ENCODE results near the gene TMOD1.

Gene TMOD1

GRCh38 chr9:97519441-97519970 is 18.0 kb downstream of the TMOD1 start:
- Mint-ChIP-seq H3K27me3 (peaks cover 36% of the 10 kb centered on the region), H3K9me3 (no peaks in the 10 kb centered on the region), H3K4me3 (no peak overlapping the region), H3K36me3 (ENCODE audit: low read depth) (no peaks in the 10 kb centered on the region), H3K4me1 (ENCODE audit: low read depth) (no peaks in the 10 kb centered on the region), H3K27ac (no peak overlapping the region)

DNA sequence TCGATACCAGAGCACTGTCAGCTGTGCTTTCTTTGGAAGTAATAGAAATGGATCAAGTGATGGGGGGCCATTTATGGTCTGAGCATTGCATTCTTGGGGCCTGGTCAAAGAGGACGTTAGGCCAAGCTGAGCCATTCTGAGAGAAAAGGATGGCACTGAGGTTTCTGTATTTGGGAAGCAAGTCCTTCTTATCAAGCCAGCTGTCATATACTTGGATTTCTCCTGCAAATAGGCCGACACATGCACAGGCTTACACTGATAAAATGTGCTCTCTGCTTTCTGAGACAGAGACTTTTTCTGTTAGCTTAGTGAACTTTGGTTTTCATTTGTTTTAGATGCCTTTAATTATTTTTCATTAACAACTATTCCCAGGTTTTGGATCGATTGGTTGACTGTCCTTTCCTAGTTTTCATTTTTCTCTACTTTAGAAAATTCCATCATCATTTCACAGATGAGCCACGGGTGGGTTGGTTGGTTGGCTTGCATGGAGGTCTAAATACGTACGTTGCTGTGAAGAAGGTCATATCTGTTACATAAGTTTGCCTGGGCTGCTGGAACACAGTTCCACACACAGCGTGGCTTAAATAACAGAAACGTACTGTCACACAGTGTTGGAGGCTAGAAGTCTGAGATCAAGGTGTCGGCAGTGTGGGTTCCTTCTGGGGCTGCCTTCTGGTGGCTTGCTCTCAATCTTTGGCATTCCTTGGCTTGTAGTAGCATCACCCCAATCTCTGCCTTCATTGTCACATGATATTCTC is 20.3 kb downstream of the TMOD1 start:
- Mint-ChIP-seq H3K36me3 (ENCODE audit: low read depth) (no peaks in the 10 kb centered on the region), H3K4me3 (no peak overlapping the region), H3K27me3 (peaks cover 30% of the 10 kb centered on the region), H3K4me1 (ENCODE audit: low read depth) (no peaks in the 10 kb centered on the region), H3K27ac (no peak overlapping the region), H3K9me3 (no peaks in the 10 kb centered on the region)

DNA sequence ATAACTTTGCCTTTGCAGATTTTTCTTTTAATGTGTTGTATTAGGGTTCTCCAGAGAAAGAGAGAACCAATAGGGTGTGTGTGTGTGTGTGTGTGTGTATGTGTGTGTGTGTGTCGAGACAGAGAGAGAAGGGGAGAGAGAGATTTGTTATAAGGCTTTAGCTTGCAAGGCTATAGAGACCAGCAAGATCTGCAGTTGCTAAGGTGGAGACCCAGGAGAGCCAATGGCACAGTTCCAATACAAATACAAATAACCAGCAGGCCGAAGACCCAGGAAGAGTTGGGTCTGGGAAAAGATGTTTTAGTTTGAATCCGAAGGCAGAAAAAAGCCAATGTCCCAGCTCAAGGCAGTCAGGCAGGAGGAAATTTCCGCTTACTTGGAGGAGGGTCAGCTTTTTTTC is 23.0 kb downstream of the TMOD1 start:
- no peaks in the 10 kb centered on the region for H3K4me1 Mint-ChIP-seq (ENCODE audit: low read depth)
- no peak overlapping the region for H3K4me3 Mint-ChIP-seq

GRCh38 chr9:97525451-97525850 is 24.0 kb downstream of the TMOD1 start:
- Mint-ChIP-seq H3K4me3 (no peak overlapping the region), H3K4me1 (ENCODE audit: low read depth) (no peaks in the 10 kb centered on the region), H3K27ac (no peak overlapping the region), H3K9me3 (no peaks in the 10 kb centered on the region), H3K36me3 (ENCODE audit: low read depth) (no peaks in the 10 kb centered on the region), H3K27me3 (peaks cover under 1% of the 10 kb centered on the region)

More for the DNA sequence above, 23.0 kb downstream of the TMOD1 start:
- peaks cover 8% of the 10 kb centered on the region for H3K27me3 Mint-ChIP-seq
- H3K36me3 Mint-ChIP-seq (ENCODE audit: low read depth), result no peaks in the 10 kb centered on the region
- no peaks in the 10 kb centered on the region for H3K9me3 Mint-ChIP-seq
- H3K27ac Mint-ChIP-seq, result no peak overlapping the region

DNA sequence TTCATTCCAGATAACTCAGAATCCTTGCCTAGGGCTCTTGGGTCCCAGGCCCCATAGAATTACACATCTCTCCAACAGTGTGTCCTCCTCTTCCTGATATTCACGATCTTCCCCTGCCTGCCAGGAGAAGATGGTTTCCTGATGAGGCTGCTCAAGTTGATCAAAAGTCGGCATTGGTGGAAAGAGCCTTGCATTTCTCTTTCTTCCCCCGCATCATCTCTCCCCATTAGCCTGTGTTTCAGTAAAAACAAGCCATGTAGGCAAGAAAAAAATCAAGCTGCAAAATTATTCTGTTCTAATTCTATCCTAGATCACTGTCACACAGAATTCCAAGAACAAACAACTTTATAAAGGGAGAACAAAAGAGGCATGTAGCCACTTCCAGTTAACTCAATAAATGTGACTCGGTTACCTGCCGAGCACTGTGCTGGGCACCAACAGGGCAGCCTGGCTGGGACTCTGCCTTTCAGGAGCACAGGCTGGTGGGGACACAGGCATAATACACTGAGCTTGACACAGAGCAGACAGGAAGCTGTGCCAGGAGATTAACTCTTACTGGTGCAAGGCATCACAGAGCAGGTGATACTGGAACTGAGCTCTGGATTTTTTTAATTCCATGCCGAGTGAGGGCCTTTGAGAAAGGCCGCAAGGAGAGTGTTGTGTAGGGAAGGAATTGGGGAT is 25.6 kb downstream of the TMOD1 start:
- H3K4me1 Mint-ChIP-seq (ENCODE audit: low read depth), result no peaks in the 10 kb centered on the region
- H3K36me3 Mint-ChIP-seq (ENCODE audit: low read depth), result no peaks in the 10 kb centered on the region
- H3K4me3 Mint-ChIP-seq, result no peak overlapping the region
- no peak overlapping the region for H3K27ac Mint-ChIP-seq
- no peaks in the 10 kb centered on the region for H3K27me3 Mint-ChIP-seq
- no peaks in the 10 kb centered on the region for H3K9me3 Mint-ChIP-seq

GRCh38 chr9:97527626-97528528 is 26.4 kb downstream of the TMOD1 start:
- Mint-ChIP-seq H3K36me3 (ENCODE audit: low read depth) (no peaks in the 10 kb centered on the region), H3K4me1 (ENCODE audit: low read depth) (no peaks in the 10 kb centered on the region), H3K27me3 (no peaks in the 10 kb centered on the region), H3K27ac (no peak overlapping the region), H3K4me3 (no peak overlapping the region), H3K9me3 (no peaks in the 10 kb centered on the region)

GRCh38 chr9:97528529-97529230 is 27.2 kb downstream of the TMOD1 start:
- Mint-ChIP-seq H3K4me3 (no peak overlapping the region), H3K36me3 (ENCODE audit: low read depth) (no peaks in the 10 kb centered on the region), H3K27me3 (no peaks in the 10 kb centered on the region), H3K9me3 (no peaks in the 10 kb centered on the region), H3K4me1 (ENCODE audit: low read depth) (no peaks in the 10 kb centered on the region), H3K27ac (no peak overlapping the region)

DNA sequence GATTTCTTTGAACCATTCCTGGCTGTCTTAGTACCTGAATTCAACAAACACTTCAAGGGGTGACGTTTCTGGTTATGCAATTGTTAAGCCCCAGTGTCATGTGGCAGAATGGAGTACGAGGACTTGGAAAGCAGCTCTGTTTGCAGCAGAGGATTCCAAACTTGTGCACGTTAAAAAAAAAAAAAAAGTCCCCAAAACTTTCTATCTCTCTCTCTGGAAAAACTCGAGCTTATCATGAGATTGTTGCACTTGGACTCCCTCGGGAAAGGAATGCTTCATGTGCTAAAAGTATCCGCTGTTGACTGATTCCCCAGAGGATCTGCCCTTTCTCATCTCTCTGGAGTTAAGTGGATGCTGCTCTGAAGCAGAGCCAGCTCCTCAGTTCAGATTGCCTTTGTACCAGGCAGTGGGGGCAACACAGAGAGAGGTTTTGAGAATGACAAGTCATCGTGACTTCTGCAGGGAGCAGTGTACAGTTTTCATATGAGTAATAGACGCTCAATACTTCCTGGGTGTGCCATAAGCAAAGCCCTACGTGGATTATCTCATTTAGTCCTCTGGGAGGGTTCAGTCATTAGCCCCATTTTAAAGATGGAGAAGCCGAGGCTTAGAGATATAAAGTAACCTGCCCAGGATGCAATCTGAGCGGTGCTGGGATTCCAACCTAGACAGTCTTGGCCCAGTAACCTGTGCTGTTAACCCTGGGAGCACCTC is 28.1 kb downstream of the TMOD1 start:
- no peak overlapping the region for H3K4me3 Mint-ChIP-seq
- H3K27ac Mint-ChIP-seq, result no peak overlapping the region
- H3K9me3 Mint-ChIP-seq, result no peaks in the 10 kb centered on the region
- no peaks in the 10 kb centered on the region for H3K27me3 Mint-ChIP-seq
- no peaks in the 10 kb centered on the region for H3K36me3 Mint-ChIP-seq (ENCODE audit: low read depth)
- no peaks in the 10 kb centered on the region for H3K4me1 Mint-ChIP-seq (ENCODE audit: low read depth)

- no peaks in the 10 kb centered on the region for H3K36me3 Mint-ChIP-seq (ENCODE audit: low read depth)
- H3K4me1 Mint-ChIP-seq (ENCODE audit: low read depth), result no peaks in the 10 kb centered on the region
- no peak overlapping the region for H3K4me3 Mint-ChIP-seq
- H3K9me3 Mint-ChIP-seq, result no peaks in the 10 kb centered on the region
- H3K27me3 Mint-ChIP-seq, result no peaks in the 10 kb centered on the region
- H3K27ac Mint-ChIP-seq, result no peak overlapping the region
Observed at GRCh38 chr9:97531888-97532376, 30.5 kb downstream of the TMOD1 start.

- H3K27me3 Mint-ChIP-seq, result no peaks in the 10 kb centered on the region
Observed at GRCh38 chr9:97534185-97534584, 32.7 kb downstream of the TMOD1 start.

DNA sequence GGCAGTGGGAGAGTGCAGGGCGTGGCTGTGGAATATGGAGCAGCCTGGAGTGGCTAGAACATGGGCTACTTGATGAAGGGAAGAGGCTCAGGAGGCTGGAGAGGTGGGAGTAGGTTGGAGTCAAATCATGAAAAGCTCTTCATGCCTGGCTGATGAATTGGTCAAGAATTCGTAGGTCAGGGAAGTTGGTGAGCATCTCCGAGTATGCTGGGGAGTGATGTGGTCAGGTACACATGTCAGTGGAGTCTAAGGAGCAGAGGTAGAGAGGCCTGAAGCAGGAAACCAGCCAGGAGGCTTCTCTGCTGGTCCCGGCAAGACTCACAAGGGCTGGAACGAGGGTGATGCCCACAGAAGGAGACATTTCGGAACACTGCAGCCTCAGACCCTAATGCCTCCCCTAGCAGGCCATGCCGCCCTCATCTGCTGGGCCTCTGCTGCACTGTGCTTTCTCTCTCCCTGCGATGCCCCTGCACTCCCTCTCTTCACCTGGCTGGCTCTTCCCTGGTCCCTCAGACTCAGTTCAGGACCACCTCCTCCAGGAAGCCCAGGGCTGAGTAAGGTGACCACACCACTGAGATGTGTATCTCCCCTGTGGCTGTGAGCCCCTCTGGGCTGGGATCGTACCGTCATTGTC is 33.6 kb downstream of the TMOD1 start:
- H3K36me3 Mint-ChIP-seq (ENCODE audit: low read depth), result no peaks in the 10 kb centered on the region
- no peaks in the 10 kb centered on the region for H3K4me1 Mint-ChIP-seq (ENCODE audit: low read depth)
- H3K4me3 Mint-ChIP-seq, result no peak overlapping the region
- no peaks in the 10 kb centered on the region for H3K9me3 Mint-ChIP-seq
- no peaks in the 10 kb centered on the region for H3K27me3 Mint-ChIP-seq
- no peak overlapping the region for H3K27ac Mint-ChIP-seq

More at GRCh38 chr9:97534185-97534584, 32.7 kb downstream of the TMOD1 start:
- Mint-ChIP-seq H3K27ac (no peak overlapping the region), H3K4me3 (no peak overlapping the region), H3K36me3 (ENCODE audit: low read depth) (no peaks in the 10 kb centered on the region), H3K9me3 (no peaks in the 10 kb centered on the region), H3K4me1 (ENCODE audit: low read depth) (no peaks in the 10 kb centered on the region)

DNA sequence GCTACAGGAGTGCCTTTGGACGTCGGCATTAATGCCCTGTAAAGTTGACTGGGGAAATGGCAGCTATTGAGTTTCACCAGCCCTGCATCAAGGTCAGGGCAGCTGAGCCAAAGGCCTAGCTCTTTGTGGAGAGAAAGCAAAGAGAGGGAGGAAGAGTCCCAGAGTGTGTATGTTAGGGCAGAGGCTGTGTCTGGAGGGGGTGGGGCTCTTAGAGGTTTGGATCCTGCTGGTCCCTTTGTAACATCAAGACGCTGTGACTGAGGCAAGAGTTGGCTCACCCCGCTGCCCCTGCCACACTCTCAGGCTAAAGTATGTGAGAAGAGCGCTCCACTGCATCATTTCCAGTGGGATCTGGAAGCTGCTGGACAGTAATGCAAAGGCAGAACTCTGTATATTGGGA is 34.3 kb downstream of the TMOD1 start:
- H3K36me3 Mint-ChIP-seq (ENCODE audit: low read depth), result no peaks in the 10 kb centered on the region
- no peaks in the 10 kb centered on the region for H3K9me3 Mint-ChIP-seq
- no peaks in the 10 kb centered on the region for H3K4me1 Mint-ChIP-seq (ENCODE audit: low read depth)
- H3K27ac Mint-ChIP-seq, result no peak overlapping the region
- no peak overlapping the region for H3K4me3 Mint-ChIP-seq
- no peaks in the 10 kb centered on the region for H3K27me3 Mint-ChIP-seq

DNA sequence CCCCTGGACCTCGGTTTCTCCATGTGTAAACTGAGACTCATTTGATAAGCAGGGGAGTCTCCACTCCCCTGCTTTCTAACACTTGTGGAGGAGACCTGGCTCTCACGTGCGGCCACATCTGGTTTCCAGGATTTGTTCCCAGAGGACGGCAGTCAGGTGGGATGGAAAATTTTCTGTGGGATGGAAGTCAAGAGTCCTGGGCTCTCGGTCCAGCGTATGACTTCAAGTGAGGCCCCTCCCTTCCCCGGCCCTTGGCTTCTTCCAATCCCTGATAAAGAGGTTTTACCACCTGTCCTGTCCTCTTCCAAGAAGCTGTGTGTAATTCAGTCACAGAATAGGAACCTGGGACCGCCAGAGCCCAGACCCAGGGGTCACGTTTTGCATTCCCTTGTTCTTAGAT is 35.0 kb downstream of the TMOD1 start:
- Mint-ChIP-seq H3K27ac (no peak overlapping the region), H3K9me3 (no peaks in the 10 kb centered on the region), H3K36me3 (ENCODE audit: low read depth) (no peaks in the 10 kb centered on the region), H3K27me3 (no peaks in the 10 kb centered on the region), H3K4me3 (no peak overlapping the region), H3K4me1 (ENCODE audit: low read depth) (no peaks in the 10 kb centered on the region)

All from stimulated activated naive CD8-positive, alpha-beta T cell treated with anti-CD3 and anti-CD28 coated beads, Interleukin-15, Interleukin-2, amounts not matched to agents 100 ng/mL and 50 ng/mL, for 24 hours (primary cell).